Loucy (cell line): ENCODE measurements around the gene SEPTIN7.
A peak's percentile ranks its signal among the peaks of the same experiment; 100 is the strongest.
"Not testable (repeated sequence)": the region's sequence is repeated elsewhere in the genome, so short reads cannot be mapped to it uniquely, and the experiment has no call there.

ENCODE experiments used
- H2AFZ ChIP-seq: fragments of 200-600 bp; sonication (generic); 2 replicates; pipeline ENCODE4 v1.6.0; 2016; ENCODE audit warnings: antibody characterized with exemption, mild to moderate bottlenecking, low read length, moderate library complexity
- H3F3A ChIP-seq: fragments of 200-600 bp; 2 replicates; pipeline ENCODE4 v1.6.0; 2016; ENCODE audit warnings: antibody characterized with exemption, low read depth, mild to moderate bottlenecking
- H3K27me3 ChIP-seq: fragments of 200-600 bp; sonication (generic); 2 replicates; pipeline ENCODE4 v1.6.1; 2014; ENCODE audit warnings: low read length, mild to moderate bottlenecking; ENCODE audit not compliant: insufficient read depth, poor library complexity, severe bottlenecking
- H3K36me3 ChIP-seq: fragments of 200-600 bp; sonication (generic); 2 replicates; pipeline ENCODE4 v1.6.1; 2016; ENCODE audit warnings: low read length; ENCODE audit not compliant: insufficient read depth
- H3K4me1 ChIP-seq: fragments of 200-600 bp; sonication (generic); 2 replicates; pipeline ENCODE4 v1.5.1; 2014; ENCODE audit warnings: low read length, mild to moderate bottlenecking; ENCODE audit not compliant: insufficient read depth, poor library complexity, severe bottlenecking
- H3K4me2 ChIP-seq: fragments of 200-600 bp; sonication (generic); 2 replicates; pipeline ENCODE4 v1.6.0; 2014; ENCODE audit warnings: antibody characterized with exemption, low read length, low read depth, mild to moderate bottlenecking; ENCODE audit not compliant: poor library complexity, severe bottlenecking
- H3K4me3 ChIP-seq: fragments of 200-600 bp; sonication (generic); 2 replicates; pipeline ENCODE4 v1.5.1; 2014; ENCODE audit warnings: low read length, mild to moderate bottlenecking, mixed read lengths; ENCODE audit not compliant: poor library complexity, severe bottlenecking
- H3K79me2 ChIP-seq: fragments of 200-600 bp; sonication (generic); 2 replicates; pipeline ENCODE4 v1.6.1; 2014; ENCODE audit warnings: low read length; ENCODE audit not compliant: insufficient read depth
- H3K9ac ChIP-seq: fragments of 200-600 bp; sonication (generic); 2 replicates; pipeline ENCODE4 v1.6.0; 2014; ENCODE audit warnings: mild to moderate bottlenecking, low read depth, low read length, moderate library complexity; ENCODE audit not compliant: poor library complexity, severe bottlenecking
- H3K9me2 ChIP-seq: fragments of 200-600 bp; sonication (generic); replicated peaks from 2 replicates; pipeline ENCODE4 v1.6.1; 2016; ENCODE audit warnings: low read depth, low read length, mixed read lengths
- H3K9me3 ChIP-seq: fragments of 200-600 bp; sonication (generic); 2 replicates; pipeline ENCODE4 v1.6.1; 2014; ENCODE audit warnings: mild to moderate bottlenecking, antibody characterized with exemption, low read length, low read depth; ENCODE audit not compliant: insufficient read depth
- H4K20me1 ChIP-seq: fragments of 200-600 bp; sonication (generic); 2 replicates; pipeline ENCODE4 v1.6.0; 2014; ENCODE audit warnings: antibody characterized with exemption, low read length, mild to moderate bottlenecking; ENCODE audit not compliant: insufficient read depth, poor library complexity, severe bottlenecking
- CTCF ChIP-seq: fragments of 200-600 bp; sonication (generic); conservative IDR thresholded peaks from 2 replicates; pipeline ENCODE4 v1.5.1; 2014; ENCODE audit warnings: mild to moderate bottlenecking, antibody characterized with exemption, low read length
- EZH2phosphoT487 ChIP-seq: fragments of 200-600 bp; IDR thresholded peaks from 2 replicates; pipeline ENCODE4 v1.6.1; 2018; ENCODE audit warnings: antibody characterized with exemption, mild to moderate bottlenecking, moderate library complexity, borderline replicate concordance

SEPTIN7 gene

DNA sequence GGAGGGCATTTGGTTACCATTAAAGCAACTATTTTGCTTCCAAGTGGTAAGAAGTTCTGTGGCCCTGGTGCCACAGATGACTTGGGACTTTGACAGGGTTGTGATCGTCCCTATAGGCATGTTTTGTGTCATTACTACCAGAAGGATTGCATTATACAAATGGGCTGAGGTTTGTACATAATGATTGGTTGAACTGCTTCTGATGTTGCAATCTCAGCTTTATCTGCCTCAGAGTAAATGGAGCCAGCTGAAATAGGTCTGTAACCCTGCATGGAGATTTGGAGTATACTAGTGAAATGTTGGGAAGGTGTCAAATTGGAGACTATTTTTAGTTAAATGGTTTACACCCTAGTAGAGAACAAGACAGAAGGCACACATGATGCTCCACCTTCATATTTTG lies 46.1 kb upstream of the SEPTIN7 start:
- no peaks in the 10 kb centered on the region for H3K9me3 ChIP-seq
- H3K36me3 ChIP-seq, result no peaks in the 10 kb centered on the region
- H3K9ac ChIP-seq, result no peak overlapping the region
- H3K9me2 ChIP-seq, result no peaks in the 10 kb centered on the region
- no peaks in the 10 kb centered on the region for H3K27me3 ChIP-seq
- H3K79me2 ChIP-seq, result no peaks in the 10 kb centered on the region
- TF ChIP-seq CTCF (no peak), EZH2phosphoT487 (no peak)
- H3K4me2 ChIP-seq, result no peak overlapping the region
- H2AFZ ChIP-seq, result no peak overlapping the region
- no peak overlapping the region for H3K4me3 ChIP-seq
- H3K4me1 ChIP-seq, result peaks cover 20% of the 10 kb centered on the region
- H4K20me1 ChIP-seq, result no peaks in the 10 kb centered on the region
- no peaks in the 10 kb centered on the region; the same call in 1 of the 2 replicates for H3F3A ChIP-seq

GRCh38 chr7:35755711-35756110 lies 45.1 kb upstream of the SEPTIN7 start:
- H3K9me2 ChIP-seq, result no peaks in the 10 kb centered on the region
- no peak overlapping the region for H3K4me3 ChIP-seq
- peaks cover 20% of the 10 kb centered on the region for H3K4me1 ChIP-seq
- no peak overlapping the region for H3K4me2 ChIP-seq
- H3K79me2 ChIP-seq, result no peaks in the 10 kb centered on the region
- H3K36me3 ChIP-seq, result no peaks in the 10 kb centered on the region
- no peak for TF ChIP-seq CTCF
- no peaks in the 10 kb centered on the region for H3K27me3 ChIP-seq
- H4K20me1 ChIP-seq, result no peaks in the 10 kb centered on the region
- no peak overlapping the region for H3K9ac ChIP-seq
- no peaks in the 10 kb centered on the region; the same call in 1 of the 2 replicates for H3F3A ChIP-seq
- no peak overlapping the region for H2AFZ ChIP-seq
- H3K9me3 ChIP-seq, result no peaks in the 10 kb centered on the region

- H3K27me3 ChIP-seq, H3K4me3 ChIP-seq, H4K20me1 ChIP-seq, H3K4me2 ChIP-seq, H3K9me2 ChIP-seq, H3K36me3 ChIP-seq, H3K79me2 ChIP-seq, H3K9me3 ChIP-seq, H3F3A ChIP-seq, H2AFZ ChIP-seq, H3K9ac ChIP-seq: not testable (repeated sequence)
- peaks cover 21% of the 10 kb centered on the region for H3K4me1 ChIP-seq
These were observed 44.4 kb upstream of the SEPTIN7 start for GRCh38 chr7:35756453-35756852.

DNA sequence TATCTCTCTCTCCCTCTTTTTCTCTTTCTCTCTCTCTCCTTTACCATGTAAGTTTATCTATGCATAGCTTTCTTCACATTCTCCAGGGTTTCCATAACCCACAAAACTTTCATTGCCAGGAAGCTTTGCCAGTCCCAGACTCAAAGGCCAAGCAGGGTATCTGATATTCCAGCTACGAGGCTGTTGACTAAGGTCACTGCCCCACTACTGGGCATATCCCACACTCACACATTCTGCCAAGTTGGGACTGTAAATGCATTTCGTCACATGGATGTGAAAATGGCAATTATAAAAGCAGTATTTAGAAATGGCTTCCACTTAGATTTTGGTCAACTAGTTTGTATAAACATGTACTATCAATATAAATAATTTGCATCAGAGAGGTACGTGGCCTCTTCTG lies 43.3 kb upstream of the SEPTIN7 start:
- no peak overlapping the region for H3K4me3 ChIP-seq
- no peaks in the 10 kb centered on the region for H3K27me3 ChIP-seq
- no peaks in the 10 kb centered on the region for H4K20me1 ChIP-seq
- no peaks in the 10 kb centered on the region for H3K36me3 ChIP-seq
- peak overlapping the region; percentile 21 for H3K4me2 ChIP-seq
- H3K9me2 ChIP-seq, result no peaks in the 10 kb centered on the region
- TF ChIP-seq CTCF (no peak), EZH2phosphoT487 (no peak)
- H3K9me3 ChIP-seq, result no peaks in the 10 kb centered on the region
- no peaks in the 10 kb centered on the region for H3K79me2 ChIP-seq
- H2AFZ ChIP-seq, result no peak overlapping the region
- no peak overlapping the region for H3K9ac ChIP-seq
- no peaks in the 10 kb centered on the region; the same call in 1 of the 2 replicates for H3F3A ChIP-seq
- H3K4me1 ChIP-seq, result peaks cover 32% of the 10 kb centered on the region
